Peyer's patch (tissue), 4 donors: ENCODE measurements around the gene EP400. TPM values are rescaled to one million over a fixed set of nuclear protein-coding genes. Genes with fewer than 3 reads are reported as not detected.

Experiments used
- DNase-seq, 3 donors: peaks; one replicate each; pipeline ENCODE4 v3.0.0-alpha.2; 2017 to 2019
- H3K27ac ChIP-seq, 4 donors: fragments of 200-600 bp; sonication (generic); one replicate each; pipeline ENCODE4 v1.5.1; 2016 to 2019
- H3K27me3 ChIP-seq, 2 donors: fragments of 200-600 bp; sonication (generic); one replicate each; pipeline ENCODE4 v1.5.1; 2019
- H3K36me3 ChIP-seq, 3 donors: fragments of 200-600 bp; sonication (generic); one replicate each; pipeline ENCODE4 v1.5.1; 2016 to 2019
- H3K4me1 ChIP-seq, 4 donors: fragments of 200-600 bp; sonication (generic); one replicate each; pipeline ENCODE4 v1.5.1; 2016 to 2019
- H3K4me3 ChIP-seq, 4 donors: fragments of 200-600 bp; sonication (generic); 1 replicate in 3 of 4; 2 replicates in 1 of 4; pipeline ENCODE4 v1.5.1; 2016 to 2019; ENCODE audit warnings: mild to moderate bottlenecking in 1 of 4
- H3K9me3 ChIP-seq, 4 donors: fragments of 200-600 bp; sonication (generic); one replicate each; pipeline ENCODE4 v1.5.1; 2016 to 2019; ENCODE audit warnings: mild to moderate bottlenecking in 1 of 4
- CTCF ChIP-seq, 6 experiments: fragments of 450-650 bp in 4 of 6; fragments of 200-600 bp in 2 of 6; sonication (generic) in 1 of 6; IDR thresholded peaks; one replicate each; pipeline ENCODE4 v1.5.1; 2017 to 2019; ENCODE audit warnings: antibody characterized with exemption in 6 of 6, mild to moderate bottlenecking in 3 of 6, moderate library complexity in 1 of 6
- POLR2A ChIP-seq, 2 donors: fragments of 450-650 bp; IDR thresholded peaks; one replicate each; pipeline ENCODE4 v1.5.1; 2017; ENCODE audit warnings: antibody characterized with exemption in 2 of 2, mild to moderate bottlenecking in 2 of 2, moderate library complexity in 2 of 2
- total RNA-seq, 4 donors: library from RNA; depleted of rRNA; stranded (reverse); fragments of >200 nt; gene quantifications; one replicate each; pipeline ENCODE4 v1.1.0, GENCODE V29; 2016

Gene EP400
- total RNA-seq, 4 donors from 2014 or later: 22.1 to 60.2 (median 49.2) TPM

GRCh38 chr12:132075714-132076553 lies 126.2 kb downstream of the EP400 start:
- no peak overlapping the region for H3K4me3 ChIP-seq
- H3K9me3 ChIP-seq: no peaks in the 10 kb centered on the region
- no peaks in the 10 kb centered on the region for H3K27me3 ChIP-seq
- H3K27ac ChIP-seq: no peak overlapping the region
- H3K36me3 ChIP-seq: peaks cover 0 to 60% (median 0%) of the 10 kb centered on the region in 3 donors
- TF ChIP-seq POLR2A (IDR thresholded peaks at IDR 0.05) (no peak), CTCF (IDR thresholded peaks at IDR 0.05) (no peak)
- DNase-seq: no peak
- no peaks in the 10 kb centered on the region for H3K4me1 ChIP-seq

- Histone ChIP-seq H3K27ac (no peak overlapping the region), H3K36me3 (peaks cover 0 to 53% (median 0%) of the 10 kb centered on the region in 3 donors), H3K4me1 (no peaks in the 10 kb centered on the region), H3K27me3 (no peaks in the 10 kb centered on the region), H3K9me3 (no peaks in the 10 kb centered on the region), H3K4me3 (no peak overlapping the region)
- TF ChIP-seq CTCF (IDR thresholded peaks at IDR 0.05) (no peak), POLR2A (IDR thresholded peaks at IDR 0.05) (no peak)
- DNase-seq: no peak
These were observed 127.0 kb downstream of the EP400 start for GRCh38 chr12:132076711-132077110.

GRCh38 chr12:132077322-132078100 lies 127.8 kb downstream of the EP400 start:
- H3K9me3 ChIP-seq: no peaks in the 10 kb centered on the region
- H3K36me3 ChIP-seq: peaks cover 0 to 53% (median 0%) of the 10 kb centered on the region in 3 donors
- TF ChIP-seq POLR2A (IDR thresholded peaks at IDR 0.05) (no peak), CTCF (IDR thresholded peaks at IDR 0.05) (no peak)
- no peaks in the 10 kb centered on the region for H3K4me1 ChIP-seq
- no peak overlapping the region for H3K4me3 ChIP-seq
- H3K27me3 ChIP-seq: no peaks in the 10 kb centered on the region
- no peak for DNase-seq
- no peak overlapping the region for H3K27ac ChIP-seq

GRCh38 chr12:132078190-132078589 lies 128.4 kb downstream of the EP400 start:
- Histone ChIP-seq H3K4me3 (no peak overlapping the region), H3K27ac (no peak overlapping the region), H3K4me1 (no peaks in the 10 kb centered on the region), H3K9me3 (no peaks in the 10 kb centered on the region), H3K27me3 (no peaks in the 10 kb centered on the region), H3K36me3 (peaks cover 0 to 51% (median 0%) of the 10 kb centered on the region in 3 donors)
- DNase-seq: no peak
- no peak for TF ChIP-seq POLR2A (IDR thresholded peaks at IDR 0.05)
- TF ChIP-seq CTCF (IDR thresholded peaks at IDR 0.05): no peak

GRCh38 chr12:132079200-132079599 lies 129.5 kb downstream of the EP400 start:
- Histone ChIP-seq H3K27me3 (no peaks in the 10 kb centered on the region), H3K4me1 (peaks cover 0 to 5% (median 2%) of the 10 kb centered on the region in 4 donors), H3K9me3 (no peaks in the 10 kb centered on the region), H3K27ac (no peak overlapping the region), H3K36me3 (peaks cover 0 to 43% (median 0%) of the 10 kb centered on the region in 3 donors), H3K4me3 (no peak overlapping the region)
- TF ChIP-seq POLR2A (IDR thresholded peaks at IDR 0.05) (no peak), CTCF (IDR thresholded peaks at IDR 0.05) (no peak)
- no peak for DNase-seq
